Measurements from ENCODE around the gene VPS13D. TPM values are rescaled to one million over a fixed set of nuclear protein-coding genes. Genes with fewer than 3 reads are reported as not detected.

The VPS13D gene
- total RNA-seq, 4 donors from 2014 or later, result 60.9 to 91.6 (median 71.6) TPM

GRCh38 chr1:12398479-12398878 lies 168.6 kb downstream of the VPS13D start:
- Histone ChIP-seq H3K9me3 (no peaks in the 10 kb centered on the region), H3K27ac (no peak overlapping the region), H3K36me3 (peaks cover 0 to 61% of the 10 kb centered on the region in 2 donors), H3K27me3 (no peaks in the 10 kb centered on the region), H3K4me3 (no peak overlapping the region), H3K4me1 (no peaks in the 10 kb centered on the region)
- intact Hi-C loops (cut with DNase I; ENCODE audit: low total_unique reads), result no loop called here
- ATAC-seq, result no peak
- TF ChIP-seq CTCF (IDR thresholded peaks at IDR 0.05 in 4 of 5, conservative IDR thresholded peaks at IDR 0.05 in 1 of 5) (no peak), POLR2A (IDR thresholded peaks at IDR 0.05) (no peak)
- DNase-seq, result no peak
- in situ Hi-C loops (cut with MboI; ENCODE audit: low sequenced_read_pairs in 4 of 4), result no loop called here

- no peaks in the 10 kb centered on the region for H3K27me3 ChIP-seq
- in situ Hi-C loops (cut with MboI; ENCODE audit: low sequenced_read_pairs in 4 of 4), result loop anchor here in 2 of 4 donors (10.0 kb wide), 1 partner anchor 225 kb away; no protein-coding TSS in a partner anchor
- H3K4me1 ChIP-seq, result peaks cover 0 to under 1% of the 10 kb centered on the region in 2 donors
- H3K9me3 ChIP-seq, result no peaks in the 10 kb centered on the region
- no peak overlapping the region for H3K4me3 ChIP-seq
- peaks cover 2 to 63% of the 10 kb centered on the region in 2 donors for H3K36me3 ChIP-seq
- intact Hi-C loops (cut with DNase I; ENCODE audit: low total_unique reads), result no loop called here
- ATAC-seq (no peak), DNase-seq (no peak)
- TF ChIP-seq CTCF (IDR thresholded peaks at IDR 0.05 in 4 of 5, conservative IDR thresholded peaks at IDR 0.05 in 1 of 5), result no peak
- no peak for TF ChIP-seq POLR2A (IDR thresholded peaks at IDR 0.05)
- no peak overlapping the region for H3K27ac ChIP-seq
Observed at GRCh38 chr1:12400027-12400693, 170.3 kb downstream of the VPS13D start.

- intact Hi-C loops (cut with DNase I; ENCODE audit: low total_unique reads), result no loop called here
- no peak overlapping the region for H3K4me3 ChIP-seq
- peaks cover 2 to 60% of the 10 kb centered on the region in 2 donors for H3K36me3 ChIP-seq
- no peaks in the 10 kb centered on the region for H3K9me3 ChIP-seq
- H3K27ac ChIP-seq, result peak overlapping the region in 2 of 4 donors; percentile 29 to 35
- H3K27me3 ChIP-seq, result no peaks in the 10 kb centered on the region
- in situ Hi-C loops (cut with MboI; ENCODE audit: low sequenced_read_pairs in 4 of 4), result loop anchor here in 2 of 4 donors (10.0 kb wide), 1 partner anchor 223 kb away; no protein-coding TSS in a partner anchor
- H3K4me1 ChIP-seq, result peaks cover 14 to 21% of the 10 kb centered on the region in 2 donors
- TF ChIP-seq CTCF (IDR thresholded peaks at IDR 0.05 in 4 of 5, conservative IDR thresholded peaks at IDR 0.05 in 1 of 5), result no peak
- no peak for DNase-seq
- no peak for ATAC-seq
Observed at GRCh38 chr1:12402159-12402673, 172.4 kb downstream of the VPS13D start.

- intact Hi-C loops (cut with DNase I; ENCODE audit: low total_unique reads), result no loop called here
- H3K27ac ChIP-seq, result no peak overlapping the region
- H3K36me3 ChIP-seq, result peaks cover 2 to 60% of the 10 kb centered on the region in 2 donors
- ATAC-seq, result no peak
- in situ Hi-C loops (cut with MboI; ENCODE audit: low sequenced_read_pairs in 4 of 4), result loop anchor here in 2 of 4 donors (10.0 kb wide), 1 partner anchor 222 kb away; no protein-coding TSS in a partner anchor
- no peaks in the 10 kb centered on the region for H3K27me3 ChIP-seq
- DNase-seq, result no peak
- peaks cover 20 to 27% of the 10 kb centered on the region in 2 donors for H3K4me1 ChIP-seq
- no peak overlapping the region for H3K4me3 ChIP-seq
- TF ChIP-seq CTCF (IDR thresholded peaks at IDR 0.05 in 4 of 5, conservative IDR thresholded peaks at IDR 0.05 in 1 of 5) (no peak), POLR2A (IDR thresholded peaks at IDR 0.05) (no peak)
- no peaks in the 10 kb centered on the region for H3K9me3 ChIP-seq
Observed at GRCh38 chr1:12402842-12403241, 173.0 kb downstream of the VPS13D start.
